IMR-90 (cell line): Measurements from ENCODE around the gene TAAR2.

Experiments
- MAZ ChIP-seq: IDR thresholded peaks from 2 replicates; pipeline ENCODE4 v1.6.1; 2012; ENCODE audit warnings: low read depth, mild to moderate bottlenecking, low read length, improper control_type of control experiment, moderate library complexity, borderline replicate concordance
- POLR2A ChIP-seq: IDR thresholded peaks from 2 replicates; pipeline ENCODE4 v1.6.1; 2012; ENCODE audit warnings: mild to moderate bottlenecking, low read depth, low read length
- RFX5 ChIP-seq: IDR thresholded peaks from 2 replicates; pipeline ENCODE4 v1.8.0; 2012; ENCODE audit warnings: low read depth, mild to moderate bottlenecking, low read length, moderate library complexity
- SMC3 ChIP-seq: fragments of 150-350 bp; IDR thresholded peaks from 2 replicates; pipeline ENCODE4 v1.6.1; 2016; ENCODE audit warnings: low read depth, mild to moderate bottlenecking, antibody characterized with exemption, low read length, moderate library complexity

DNA sequence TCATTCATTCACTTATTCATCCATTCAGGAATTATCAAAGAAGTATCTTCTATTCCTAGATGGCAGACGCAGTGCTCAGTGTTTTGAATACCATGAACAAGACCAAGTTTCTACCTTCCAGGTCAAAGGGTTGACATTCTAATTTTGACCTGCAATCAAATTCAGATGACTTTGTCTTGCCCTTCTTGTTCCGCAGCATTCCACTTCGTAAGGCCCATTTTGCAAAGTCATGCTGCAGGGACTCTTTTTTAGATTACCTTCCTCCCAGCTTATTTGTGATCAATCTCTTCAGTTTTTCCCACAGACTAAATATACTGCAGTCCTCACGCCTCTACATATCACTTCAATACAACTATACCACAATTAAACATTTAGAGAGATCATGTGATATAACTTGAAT, 42.0 kb upstream of the TAAR2 start:
- TF ChIP-seq RFX5 (no peak), SMC3 (no peak), MAZ (no peak), POLR2A (no peak)
